Fibroblast of villous mesenchyme (primary cell): Measurements from ENCODE around the gene ZDBF2. TPM values are rescaled to one million over a fixed set of nuclear protein-coding genes. Genes with fewer than 3 reads are reported as not detected.
A peak's percentile ranks its signal among the peaks of the same experiment; 100 is the strongest.

Experiments
- DNase-seq: peaks from one replicate; pipeline ENCODE4 v3.0.0-alpha.2; 2010; ENCODE audit warnings: low read depth
- H3K4me3 ChIP-seq: 2 replicates; pipeline ENCODE4 v1.5.1; 2011; ENCODE audit warnings: low read depth, mild to moderate bottlenecking, low read length
- total RNA-seq: library from RNA; depleted of rRNA; stranded (reverse); fragments of >200 nt; gene quantifications from 2 replicates; pipeline ENCODE4 v1.2.3, GENCODE V29; 2012
- TF ChIP-seq, protein P1 (sequence below): IDR thresholded peaks from 2 replicates; pipeline ENCODE4 v1.5.1; 2012; ENCODE audit warnings: low read depth, mild to moderate bottlenecking, low read length; ENCODE audit not compliant: insufficient read depth

Gene ZDBF2
- total RNA-seq, 1 donor: 17.3 TPM

DNA sequence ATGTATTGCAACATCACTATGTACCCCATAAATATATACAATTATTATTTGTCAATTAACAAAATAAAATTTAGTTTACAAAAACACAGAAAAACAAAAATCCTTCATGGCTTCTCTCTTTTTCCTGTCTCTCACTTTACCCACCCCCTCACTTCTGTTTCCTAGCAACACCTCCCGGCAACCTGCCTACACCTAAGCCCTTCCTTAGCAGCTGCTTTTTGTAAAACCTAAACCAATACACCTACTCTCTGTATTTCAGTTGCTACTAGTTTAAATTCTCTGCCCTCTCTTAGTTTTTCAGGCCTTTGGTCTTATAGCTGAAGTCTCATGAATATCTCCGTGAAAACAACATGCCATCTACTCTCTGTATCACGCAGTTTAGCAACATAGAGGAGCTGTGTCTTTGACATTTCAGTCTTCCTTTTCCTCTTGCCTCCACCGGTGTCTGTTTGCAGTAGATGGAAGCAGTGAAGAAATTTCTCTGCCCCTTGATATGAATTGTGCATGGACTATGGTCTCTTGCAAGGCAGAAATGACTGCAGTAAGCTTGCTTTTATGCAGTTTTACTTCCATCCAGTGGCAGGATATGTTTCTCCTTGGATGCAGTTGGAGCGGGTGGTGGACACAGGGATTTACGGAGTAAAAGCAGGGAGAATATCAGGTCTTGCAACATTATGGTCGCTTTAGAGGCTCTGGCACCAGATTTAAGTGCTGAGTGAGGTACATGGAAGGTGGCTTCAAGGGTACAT, 42.0 kb upstream of the ZDBF2 start:
- TF ChIP-seq, protein P1, sequence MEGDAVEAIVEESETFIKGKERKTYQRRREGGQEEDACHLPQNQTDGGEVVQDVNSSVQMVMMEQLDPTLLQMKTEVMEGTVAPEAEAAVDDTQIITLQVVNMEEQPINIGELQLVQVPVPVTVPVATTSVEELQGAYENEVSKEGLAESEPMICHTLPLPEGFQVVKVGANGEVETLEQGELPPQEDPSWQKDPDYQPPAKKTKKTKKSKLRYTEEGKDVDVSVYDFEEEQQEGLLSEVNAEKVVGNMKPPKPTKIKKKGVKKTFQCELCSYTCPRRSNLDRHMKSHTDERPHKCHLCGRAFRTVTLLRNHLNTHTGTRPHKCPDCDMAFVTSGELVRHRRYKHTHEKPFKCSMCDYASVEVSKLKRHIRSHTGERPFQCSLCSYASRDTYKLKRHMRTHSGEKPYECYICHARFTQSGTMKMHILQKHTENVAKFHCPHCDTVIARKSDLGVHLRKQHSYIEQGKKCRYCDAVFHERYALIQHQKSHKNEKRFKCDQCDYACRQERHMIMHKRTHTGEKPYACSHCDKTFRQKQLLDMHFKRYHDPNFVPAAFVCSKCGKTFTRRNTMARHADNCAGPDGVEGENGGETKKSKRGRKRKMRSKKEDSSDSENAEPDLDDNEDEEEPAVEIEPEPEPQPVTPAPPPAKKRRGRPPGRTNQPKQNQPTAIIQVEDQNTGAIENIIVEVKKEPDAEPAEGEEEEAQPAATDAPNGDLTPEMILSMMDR: no peak
- DNase-seq: no peak
- no peak overlapping the region for H3K4me3 ChIP-seq

DNA sequence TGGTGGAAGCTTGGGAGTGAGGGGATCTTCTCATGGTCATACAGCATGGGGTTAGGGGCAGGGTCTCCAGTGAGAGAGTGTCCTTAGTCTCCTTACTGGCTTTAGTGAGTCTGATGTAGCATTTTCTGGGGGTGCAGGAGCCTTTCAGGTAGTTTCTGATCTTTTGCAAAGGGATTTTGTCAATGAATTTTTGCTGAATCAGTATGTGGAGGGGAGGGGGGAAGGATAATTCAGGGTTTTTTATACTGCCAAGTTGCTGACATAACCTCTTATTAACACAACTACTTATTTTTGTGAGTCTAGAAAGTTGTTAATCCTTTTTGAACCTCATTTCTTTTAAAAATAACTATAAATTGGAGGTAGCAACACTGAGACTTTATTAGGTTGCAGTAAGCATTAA, 35.3 kb upstream of the ZDBF2 start:
- DNase-seq: no peak
- no peak overlapping the region for H3K4me3 ChIP-seq
- TF ChIP-seq, protein P1: no peak

DNA sequence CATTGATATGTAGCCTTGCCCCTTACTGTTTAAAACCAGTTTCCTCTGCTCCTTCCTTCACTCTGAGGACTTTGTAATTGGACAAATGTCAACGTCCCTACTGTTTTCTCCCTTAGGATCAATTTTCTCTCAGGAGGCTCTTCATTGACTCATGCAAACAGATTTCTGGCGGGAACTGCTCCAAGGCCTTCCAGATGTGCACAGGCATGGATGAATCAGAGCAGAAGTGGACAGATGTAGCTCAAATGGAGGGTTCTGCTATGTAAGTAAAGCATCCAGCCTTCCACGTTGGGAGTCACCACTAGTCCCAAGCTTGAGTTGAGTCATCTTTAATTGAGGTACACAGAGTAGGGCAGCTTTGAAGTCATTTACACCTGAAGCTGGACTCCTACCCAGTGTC, 34.1 kb upstream of the ZDBF2 start:
- TF ChIP-seq, protein P1: no peak
- no peak overlapping the region for H3K4me3 ChIP-seq
- no peak for DNase-seq

DNA sequence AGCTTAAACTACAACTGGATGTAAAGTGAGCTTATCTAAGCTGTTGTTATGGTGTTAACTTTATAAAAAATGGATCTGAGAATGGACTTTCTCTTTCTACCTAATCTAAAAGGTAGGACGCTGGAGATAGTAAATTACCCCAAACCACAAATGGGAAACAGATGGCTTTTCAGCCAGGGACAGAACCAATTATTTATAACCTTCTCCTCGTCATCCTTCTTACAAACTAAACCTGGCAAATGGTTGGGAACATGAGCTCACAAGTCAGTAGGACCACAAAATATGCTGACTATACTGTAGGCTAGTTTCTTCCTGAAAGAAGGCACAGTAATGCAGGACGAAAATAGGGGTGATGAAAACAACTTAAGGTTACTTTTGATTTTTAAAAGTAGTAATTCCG, 32.7 kb upstream of the ZDBF2 start:
- no peak overlapping the region for H3K4me3 ChIP-seq
- TF ChIP-seq, protein P1: no peak
- peak; percentile 8 for DNase-seq

DNA sequence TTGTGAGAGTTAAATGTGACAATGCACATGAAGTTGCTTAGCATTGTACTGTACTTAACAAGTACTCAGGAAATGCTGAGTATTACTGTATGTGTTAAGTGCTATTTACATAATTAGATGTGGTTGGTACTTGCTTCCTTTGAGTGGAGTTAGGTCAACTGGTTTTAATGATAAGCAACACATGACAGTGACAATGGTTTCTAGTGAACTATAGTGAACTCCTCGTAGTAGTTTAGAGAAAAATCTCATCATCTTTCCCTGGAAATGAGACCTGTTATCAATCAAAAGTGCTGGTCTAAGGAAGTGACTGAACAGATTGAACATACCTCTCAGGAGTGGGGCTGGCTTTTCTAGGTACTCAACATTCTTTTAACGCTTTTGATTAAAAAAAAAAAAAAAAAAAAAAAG, 29.2 kb upstream of the ZDBF2 start:
- no peak overlapping the region for H3K4me3 ChIP-seq
- no peak for DNase-seq
- TF ChIP-seq, protein P1: no peak

DNA sequence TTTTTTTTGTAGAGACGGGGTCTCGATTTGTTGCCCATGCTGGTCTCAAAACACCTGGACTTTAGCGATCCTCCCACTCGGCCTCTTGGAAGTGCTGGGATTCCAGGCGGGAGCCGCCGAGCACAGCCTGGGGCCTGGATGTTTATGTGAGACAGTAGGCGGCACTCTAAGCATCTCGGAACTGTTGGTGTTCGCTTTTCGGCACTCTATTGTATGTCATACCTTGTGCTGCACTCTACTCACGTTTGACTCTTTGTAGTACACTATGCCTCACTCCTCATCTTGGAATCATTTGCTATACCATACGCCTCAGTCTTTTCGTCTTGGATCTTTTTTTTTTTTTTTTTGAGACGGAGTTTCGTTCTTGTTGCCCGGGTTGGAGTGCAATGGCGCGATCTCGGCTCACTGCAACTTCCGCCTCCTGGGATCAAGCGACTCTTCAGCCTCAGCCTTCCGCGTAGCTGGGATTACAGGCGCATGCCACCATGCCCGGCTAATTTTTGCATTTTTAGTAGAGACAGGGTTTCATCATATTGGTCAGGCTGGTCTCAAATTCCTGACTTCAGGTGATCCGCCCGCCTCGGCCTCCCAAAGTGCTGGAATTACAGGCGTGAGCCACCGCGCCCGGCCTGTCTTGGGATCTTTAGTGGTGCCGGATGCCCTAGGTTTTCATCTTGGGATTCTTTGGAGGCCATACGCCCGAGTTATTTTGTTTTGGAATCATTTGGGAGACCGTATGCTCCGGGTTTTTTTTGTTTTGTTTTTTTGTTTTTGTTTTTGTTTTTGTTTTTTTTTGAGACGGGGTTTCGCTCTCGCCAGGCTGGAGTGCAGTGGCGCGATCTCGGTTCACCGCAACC, 24.2 kb upstream of the ZDBF2 start:
- TF ChIP-seq, protein P1: no peak
- no peak for DNase-seq
- peak overlapping the region; percentile 51 for H3K4me3 ChIP-seq
